SK-N-SH (cell line): ENCODE results near the gene CD68. TPM values are rescaled to one million over a fixed set of nuclear protein-coding genes. Genes with fewer than 3 reads are reported as not detected.

Experiments
- CTCF ChIA-PET: fragments of 300-600, 350-600 bp; formaldehyde crosslinking; extraction: SDS; loops from one replicate; lab custom pipeline; 2021; lab: Yijun Ruan, JAX
- POLR2A ChIA-PET: fragments of 350-600 bp; sonication (Branson Sonifier 250); formaldehyde crosslinking; extraction: SDS; loops from one replicate; lab custom pipeline; 2020; ENCODE audit warnings: antibody characterized with exemption, inconsistent platforms; lab: Yijun Ruan, JAX
- DNase-seq: peaks from one replicate; pipeline ENCODE4 v3.0.0; 2012
- H2AFZ ChIP-seq: fragments of 200-600 bp; sonication (generic); 2 replicates; pipeline ENCODE4 v1.8.1; 2016; ENCODE audit warnings: antibody characterized with exemption, mild to moderate bottlenecking, low read depth
- H3F3A ChIP-seq: fragments of 200-600 bp; sonication (generic); replicated peaks from 2 replicates; pipeline ENCODE3; 2016; ENCODE audit warnings: antibody characterized with exemption, mild to moderate bottlenecking; ENCODE audit not compliant: insufficient read depth
- H3K27ac ChIP-seq, 2 experiments: fragments of 200-500 bp in 1 of 2; fragments of 200-600 bp in 1 of 2; sonication (Bioruptor generic) in 1 of 2; sonication (generic), shearing (Covaris generic) in 1 of 2; 2 replicates each; pipeline versions ENCODE4 v1.5.1 to v1.6.1; 2014 to 2016; ENCODE audit warnings: low read depth in 2 of 2, inconsistent platforms in 1 of 2, low read length in 1 of 2, mild to moderate bottlenecking in 1 of 2, mixed read lengths in 1 of 2
- H3K27me3 ChIP-seq: fragments of 200-600 bp; sonication (generic), shearing (Covaris generic); 2 replicates; pipeline ENCODE4 v1.6.1; 2016; ENCODE audit warnings: mixed run types; ENCODE audit not compliant: insufficient read depth
- H3K36me3 ChIP-seq, 2 experiments: fragments of 200-500 bp in 1 of 2; fragments of 200-600 bp in 1 of 2; sonication (Bioruptor generic) in 1 of 2; sonication (generic) in 1 of 2; replicated peaks in 1 of 2; 2 replicates each; pipeline versions ENCODE3 to v1.5.1; 2014 to 2016; ENCODE audit warnings: low read length in 1 of 2, mild to moderate bottlenecking in 1 of 2; ENCODE audit not compliant: insufficient read depth in 2 of 2, control insufficient read depth in 1 of 2
- H3K4me1 ChIP-seq, 2 experiments: fragments of 200-500 bp in 1 of 2; fragments of 200-600 bp in 1 of 2; sonication (Bioruptor generic) in 1 of 2; sonication (generic), shearing (Covaris generic) in 1 of 2; 2 replicates each; pipeline versions ENCODE4 v1.5.1 to v1.6.1; 2014 to 2016; ENCODE audit warnings: low read depth in 1 of 2, low read length in 1 of 2, mixed run types in 1 of 2; ENCODE audit not compliant: insufficient read depth in 2 of 2, control insufficient read depth in 1 of 2
- H3K4me2 ChIP-seq: fragments of 200-600 bp; sonication (generic), shearing (Covaris generic); 2 replicates; pipeline ENCODE4 v1.6.1; 2017; ENCODE audit warnings: mixed run types
- H3K4me3 ChIP-seq, 2 experiments: fragments of 200-500 bp in 1 of 2; fragments of 200-600 bp in 1 of 2; sonication (Bioruptor generic) in 1 of 2; sonication (generic), shearing (Covaris generic) in 1 of 2; 2 replicates each; pipeline versions ENCODE4 v1.5.1 to v1.8.1; 2014 to 2016; ENCODE audit warnings: low read depth in 2 of 2, inconsistent platforms in 1 of 2, low read length in 1 of 2, mild to moderate bottlenecking in 1 of 2, mixed read lengths in 1 of 2, moderate library complexity in 1 of 2
- H3K79me2 ChIP-seq: fragments of 200-600 bp; sonication (generic); 2 replicates; pipeline ENCODE4 v1.8.1; 2017; ENCODE audit warnings: mild to moderate bottlenecking; ENCODE audit not compliant: insufficient read depth
- H3K9ac ChIP-seq: fragments of 200-600 bp; sonication (generic); 2 replicates; pipeline ENCODE4 v1.6.1; 2017; ENCODE audit warnings: mixed run types
- H3K9me2 ChIP-seq: fragments of 200-600 bp; sonication (generic); 2 replicates; pipeline ENCODE4 v1.6.1; 2017; ENCODE audit warnings: mixed run types
- H3K9me3 ChIP-seq: fragments of 200-600 bp; sonication (generic); 2 replicates; pipeline ENCODE4 v1.6.1; 2017; ENCODE audit warnings: mixed run types, mild to moderate bottlenecking, moderate library complexity
- H4K20me1 ChIP-seq: fragments of 200-600 bp; sonication (generic); 2 replicates; pipeline ENCODE4 v1.6.1; 2017; ENCODE audit warnings: mild to moderate bottlenecking, mixed run types; ENCODE audit not compliant: insufficient read depth
- CHD2 ChIP-seq: fragments of 150-350 bp; IDR thresholded peaks from 2 replicates; pipeline ENCODE4 v1.6.1; 2018; ENCODE audit warnings: low read length; ENCODE audit not compliant: partially characterized antibody
- ELF1 ChIP-seq: IDR thresholded peaks from 2 replicates; pipeline ENCODE4 v1.4.0; 2012
- EP300 ChIP-seq, 2 experiments: IDR thresholded peaks; 2 replicates each; pipeline versions ENCODE4 v1.4.0 to v1.6.1; 2012; ENCODE audit warnings: borderline replicate concordance in 1 of 2, low read depth in 1 of 2, low read length in 1 of 2
- EZH2phosphoT487 ChIP-seq: fragments of 200-600 bp; sonication (generic); IDR thresholded peaks from 2 replicates; pipeline ENCODE4 v1.6.1; 2017; ENCODE audit warnings: low read depth, mixed run types, mild to moderate bottlenecking, antibody characterized with exemption, moderate library complexity, borderline replicate concordance
- FOXJ3 ChIP-seq: sonication (generic); formaldehyde crosslinking; IDR thresholded peaks from 2 replicates; pipeline ENCODE4 v1.5.1; 2020; ENCODE audit warnings: mild to moderate bottlenecking, missing genetic modification reagents
- FOXM1 ChIP-seq: IDR thresholded peaks from 2 replicates; pipeline ENCODE4 v1.4.0; 2012; ENCODE audit warnings: low read depth, mild to moderate bottlenecking
- GABPA ChIP-seq: IDR thresholded peaks from 2 replicates; pipeline ENCODE4 v1.4.0; 2012; ENCODE audit warnings: low read depth, mild to moderate bottlenecking
- GATA2 ChIP-seq: sonication (generic); formaldehyde crosslinking; IDR thresholded peaks from 2 replicates; pipeline ENCODE4 v1.5.0; 2020; ENCODE audit warnings: mild to moderate bottlenecking, missing genetic modification reagents
- MEF2A ChIP-seq: IDR thresholded peaks from 2 replicates; pipeline ENCODE4 v1.4.0; 2012; ENCODE audit warnings: low read depth, borderline replicate concordance
- MXI1 ChIP-seq: IDR thresholded peaks from 2 replicates; pipeline ENCODE4 v1.6.1; 2012; ENCODE audit warnings: mild to moderate bottlenecking, low read depth, low read length, improper control_type of control experiment
- NFIC ChIP-seq: IDR thresholded peaks from 2 replicates; pipeline ENCODE4 v1.4.0; 2012; ENCODE audit warnings: borderline replicate concordance
- RCOR1 ChIP-seq: fragments of 150-350 bp; IDR thresholded peaks from 2 replicates; pipeline ENCODE4 v1.6.1; 2017; ENCODE audit warnings: antibody characterized with exemption, low read length
- SIN3A ChIP-seq: IDR thresholded peaks from 2 replicates; pipeline ENCODE4 v1.6.1; 2012; ENCODE audit warnings: low read depth, mild to moderate bottlenecking, low read length, moderate library complexity, borderline replicate concordance
- TAF1 ChIP-seq: IDR thresholded peaks from 2 replicates; pipeline ENCODE4 v1.6.1; 2012; ENCODE audit warnings: low read depth, mild to moderate bottlenecking, low read length, moderate library complexity, borderline replicate concordance
- TCF12 ChIP-seq: IDR thresholded peaks from 2 replicates; pipeline ENCODE4 v1.4.0; 2012
- WGBS: methylation state at CpG from one replicate; pipeline ENCODE4 v1.1.6; 2017; ENCODE audit warnings: low lambda C conversion rate; 5-methylcytosine and 5-hydroxymethylcytosine counted together
- polyA plus RNA-seq, 3 experiments: library from polyadenylated mRNA; depleted of rRNA; stranded (reverse); fragments of >200 nt; gene quantifications; 2 replicates each; pipeline ENCODE4 v1.2.3, GENCODE V29; 2012
- TF ChIP-seq, protein P1 (sequence below): IDR thresholded peaks from 2 replicates; pipeline ENCODE4; 2012
- TF ChIP-seq, protein P2 (sequence below): fragments of 200-600 bp; sonication (generic); IDR thresholded peaks from 2 replicates; pipeline ENCODE4 v1.6.1; 2017; ENCODE audit warnings: antibody characterized with exemption, mild to moderate bottlenecking, moderate library complexity
- TF ChIP-seq, protein P3 (sequence below): fragments of 150-350 bp; IDR thresholded peaks from 2 replicates; pipeline ENCODE4 v1.6.1; 2016; ENCODE audit warnings: mild to moderate bottlenecking, low read depth, low read length
- TF ChIP-seq, protein P4 (sequence below): IDR thresholded peaks from 2 replicates; pipeline ENCODE4 v1.4.0; 2012; ENCODE audit warnings: low read depth, borderline replicate concordance

The CD68 gene
- polyA plus RNA-seq, 1 of the 3 experiments (the other 2 are of a cell fraction), result 62.4 TPM

DNA sequence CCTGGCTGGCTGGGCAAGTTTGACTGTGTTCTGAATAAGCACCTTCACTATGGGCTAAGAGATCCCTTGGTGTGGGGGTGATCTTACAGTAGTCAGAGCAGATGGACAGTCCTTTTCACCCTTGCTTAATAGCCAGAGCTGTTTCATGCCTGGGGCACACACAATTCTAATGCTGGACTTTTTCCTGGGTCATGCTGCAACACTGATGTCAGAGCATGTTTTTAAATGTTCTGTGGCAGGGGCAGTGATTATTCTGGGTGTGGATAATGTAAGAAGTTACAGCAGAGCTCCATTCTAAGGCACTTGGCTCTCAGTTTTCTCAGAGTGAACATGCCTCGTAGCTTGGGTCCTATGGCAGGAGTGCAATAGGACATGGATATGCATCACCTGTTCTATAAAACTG is 4.0 kb upstream of the CD68 start:
- Histone ChIP-seq H3K9ac (peak overlapping the region; percentile 100; the same call in 1 of the 2 replicates), H3F3A (peaks cover 71% of the 10 kb centered on the region), H3K4me3 (peak overlapping the region; percentile 98 to 100), H4K20me1 (peaks cover 61% of the 10 kb centered on the region), H3K9me2 (no peaks in the 10 kb centered on the region), H3K79me2 (peaks cover 68% of the 10 kb centered on the region)
- 100% methylated on average over 1 of the region's 1 CpG for WGBS
- CTCF ChIA-PET, result interaction anchor here (0.9 to 1.7 kb wide), 2 partner anchors 14 to 112 kb away, joined by 3 to 8 read pairs; partner anchors contain the start of gene SENP3
- no peak for TF ChIP-seq MEF2A
- TF ChIP-seq RCOR1, result no peak
- TF ChIP-seq, protein P1, sequence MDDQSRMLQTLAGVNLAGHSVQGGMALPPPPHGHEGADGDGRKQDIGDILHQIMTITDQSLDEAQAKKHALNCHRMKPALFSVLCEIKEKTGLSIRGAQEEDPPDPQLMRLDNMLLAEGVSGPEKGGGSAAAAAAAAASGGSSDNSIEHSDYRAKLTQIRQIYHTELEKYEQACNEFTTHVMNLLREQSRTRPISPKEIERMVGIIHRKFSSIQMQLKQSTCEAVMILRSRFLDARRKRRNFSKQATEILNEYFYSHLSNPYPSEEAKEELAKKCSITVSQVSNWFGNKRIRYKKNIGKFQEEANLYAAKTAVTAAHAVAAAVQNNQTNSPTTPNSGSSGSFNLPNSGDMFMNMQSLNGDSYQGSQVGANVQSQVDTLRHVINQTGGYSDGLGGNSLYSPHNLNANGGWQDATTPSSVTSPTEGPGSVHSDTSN, result no peak
- no peak for TF ChIP-seq NFIC
- no peak for TF ChIP-seq FOXJ3
- no peak for TF ChIP-seq TAF1
- TF ChIP-seq ELF1, result no peak
- TF ChIP-seq, protein P2, sequence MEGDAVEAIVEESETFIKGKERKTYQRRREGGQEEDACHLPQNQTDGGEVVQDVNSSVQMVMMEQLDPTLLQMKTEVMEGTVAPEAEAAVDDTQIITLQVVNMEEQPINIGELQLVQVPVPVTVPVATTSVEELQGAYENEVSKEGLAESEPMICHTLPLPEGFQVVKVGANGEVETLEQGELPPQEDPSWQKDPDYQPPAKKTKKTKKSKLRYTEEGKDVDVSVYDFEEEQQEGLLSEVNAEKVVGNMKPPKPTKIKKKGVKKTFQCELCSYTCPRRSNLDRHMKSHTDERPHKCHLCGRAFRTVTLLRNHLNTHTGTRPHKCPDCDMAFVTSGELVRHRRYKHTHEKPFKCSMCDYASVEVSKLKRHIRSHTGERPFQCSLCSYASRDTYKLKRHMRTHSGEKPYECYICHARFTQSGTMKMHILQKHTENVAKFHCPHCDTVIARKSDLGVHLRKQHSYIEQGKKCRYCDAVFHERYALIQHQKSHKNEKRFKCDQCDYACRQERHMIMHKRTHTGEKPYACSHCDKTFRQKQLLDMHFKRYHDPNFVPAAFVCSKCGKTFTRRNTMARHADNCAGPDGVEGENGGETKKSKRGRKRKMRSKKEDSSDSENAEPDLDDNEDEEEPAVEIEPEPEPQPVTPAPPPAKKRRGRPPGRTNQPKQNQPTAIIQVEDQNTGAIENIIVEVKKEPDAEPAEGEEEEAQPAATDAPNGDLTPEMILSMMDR, result no peak
- no peak for TF ChIP-seq FOXM1
- TF ChIP-seq, all 33 proteins: peak for 0
- Histone ChIP-seq H3K9me3 (no peaks in the 10 kb centered on the region), H3K27me3 (no peaks in the 10 kb centered on the region), H3K4me2 (peak overlapping the region; percentile 96), H2AFZ (no peak overlapping the region), H3K4me1 (peaks cover 22 to 39% of the 10 kb centered on the region in 2 experiments), H3K27ac (peak overlapping the region; percentile 43 to 92; a peak in 3 of 4 replicates), H3K36me3 (peaks cover 63 to 67% of the 10 kb centered on the region in 2 experiments)
- DNase-seq, result no peak
- POLR2A ChIA-PET, result interaction anchor here (1.4 to 4.3 kb wide), 2 partner anchors 9 to 112 kb away, joined by 4 to 37 read pairs; partner anchors contain the start of genes MPDU1 and TP53

DNA sequence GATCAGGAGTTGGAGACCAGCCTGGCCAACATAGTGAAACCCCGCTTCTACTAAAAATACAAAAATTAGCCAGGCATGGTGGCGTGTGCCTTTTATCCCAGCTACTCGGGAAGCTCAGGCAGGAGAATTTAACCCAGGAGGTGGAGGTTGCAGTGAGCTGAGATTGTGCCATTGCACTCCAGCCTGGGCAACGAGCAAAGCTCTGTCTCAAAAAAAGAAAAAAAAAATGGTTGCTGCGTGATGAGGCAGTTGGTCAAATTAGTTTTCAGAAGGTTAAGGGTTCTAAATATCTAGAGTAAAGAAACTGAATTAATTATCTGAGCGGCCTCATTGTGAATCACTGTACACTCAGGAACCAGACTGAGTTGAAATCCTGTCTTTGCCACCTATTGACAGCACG is 3.5 kb upstream of the CD68 start:
- no peaks in the 10 kb centered on the region for H3K27me3 ChIP-seq
- ChIA-PET CTCF (interaction anchor here (0.6 to 1.7 kb wide), 3 partner anchors 15 to 271 kb away, joined by 3 to 8 read pairs (median 3); partner anchors contain the start of gene SENP3), POLR2A (interaction anchor here (1.2 to 1.4 kb wide), 2 partner anchors 39 to 111 kb away, joined by 4 to 5 read pairs; partner anchors contain the start of genes FXR2 and TP53)
- peaks cover 59 to 65% of the 10 kb centered on the region in 2 experiments for H3K36me3 ChIP-seq
- peak overlapping the region in 1 of 2 experiments; percentile 92; a peak in 2 of 4 replicates for H3K27ac ChIP-seq
- H2AFZ ChIP-seq, result no peak overlapping the region
- H4K20me1 ChIP-seq, result peaks cover 61% of the 10 kb centered on the region
- no peak overlapping the region for H3K4me3 ChIP-seq
- H3K9me2 ChIP-seq, result no peaks in the 10 kb centered on the region
- H3K9ac ChIP-seq, result peak overlapping the region; percentile 100; the same call in 1 of the 2 replicates
- H3F3A ChIP-seq, result peaks cover 66% of the 10 kb centered on the region
- H3K4me1 ChIP-seq, result peaks cover 22 to 37% of the 10 kb centered on the region in 2 experiments
- no peak for DNase-seq
- peaks cover 69% of the 10 kb centered on the region for H3K79me2 ChIP-seq
- no peaks in the 10 kb centered on the region for H3K9me3 ChIP-seq
- peak overlapping the region; percentile 96 for H3K4me2 ChIP-seq
- WGBS, result 78% methylated on average over 7 of the region's 7 CpGs
- no peak for TF ChIP-seq FOXJ3
- TF ChIP-seq CHD2, result no peak
- TF ChIP-seq, protein P3, sequence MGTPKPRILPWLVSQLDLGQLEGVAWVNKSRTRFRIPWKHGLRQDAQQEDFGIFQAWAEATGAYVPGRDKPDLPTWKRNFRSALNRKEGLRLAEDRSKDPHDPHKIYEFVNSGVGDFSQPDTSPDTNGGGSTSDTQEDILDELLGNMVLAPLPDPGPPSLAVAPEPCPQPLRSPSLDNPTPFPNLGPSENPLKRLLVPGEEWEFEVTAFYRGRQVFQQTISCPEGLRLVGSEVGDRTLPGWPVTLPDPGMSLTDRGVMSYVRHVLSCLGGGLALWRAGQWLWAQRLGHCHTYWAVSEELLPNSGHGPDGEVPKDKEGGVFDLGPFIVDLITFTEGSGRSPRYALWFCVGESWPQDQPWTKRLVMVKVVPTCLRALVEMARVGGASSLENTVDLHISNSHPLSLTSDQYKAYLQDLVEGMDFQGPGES, result no peak
- no peak for TF ChIP-seq EP300 (IDR thresholded peaks at IDR 0.05; ENCODE audit: borderline replicate concordance in 1 of 2, low read depth in 1 of 2, low read length in 1 of 2)
- no peak for TF ChIP-seq TCF12
- no peak for TF ChIP-seq ELF1
- TF ChIP-seq GATA2 (CRISPR knock-in tag), result no peak
- no peak for TF ChIP-seq MXI1
- no peak for TF ChIP-seq GABPA
- TF ChIP-seq, protein P2, result no peak
- TF ChIP-seq EZH2phosphoT487, result no peak
- TF ChIP-seq TAF1, result no peak
- TF ChIP-seq, protein P4, sequence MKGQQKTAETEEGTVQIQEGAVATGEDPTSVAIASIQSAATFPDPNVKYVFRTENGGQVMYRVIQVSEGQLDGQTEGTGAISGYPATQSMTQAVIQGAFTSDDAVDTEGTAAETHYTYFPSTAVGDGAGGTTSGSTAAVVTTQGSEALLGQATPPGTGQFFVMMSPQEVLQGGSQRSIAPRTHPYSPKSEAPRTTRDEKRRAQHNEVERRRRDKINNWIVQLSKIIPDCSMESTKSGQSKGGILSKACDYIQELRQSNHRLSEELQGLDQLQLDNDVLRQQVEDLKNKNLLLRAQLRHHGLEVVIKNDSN, result no peak
- no peak for TF ChIP-seq SIN3A
